Erythroblast (primary cell): Measurements from ENCODE around the gene ILDR2.

ENCODE experiments used
- DNase-seq, 2 experiments: peaks; one replicate each; lab custom pipeline; 2025; lab: John Stamatoyannopoulos, UW
- GATA1 ChIP-seq: IDR thresholded peaks from 2 replicates; pipeline ENCODE4 v1.6.1; 2011; ENCODE audit warnings: low read depth, mild to moderate bottlenecking, control low read depth, low read length, moderate library complexity
- POLR2A ChIP-seq: IDR thresholded peaks from 2 replicates; pipeline ENCODE4 v1.6.1; 2011; ENCODE audit warnings: mild to moderate bottlenecking, low read length

ILDR2 gene

GRCh38 chr1:166925810-166926478 lies 49.4 kb downstream of the ILDR2 start:
- no peak for DNase-seq

DNA sequence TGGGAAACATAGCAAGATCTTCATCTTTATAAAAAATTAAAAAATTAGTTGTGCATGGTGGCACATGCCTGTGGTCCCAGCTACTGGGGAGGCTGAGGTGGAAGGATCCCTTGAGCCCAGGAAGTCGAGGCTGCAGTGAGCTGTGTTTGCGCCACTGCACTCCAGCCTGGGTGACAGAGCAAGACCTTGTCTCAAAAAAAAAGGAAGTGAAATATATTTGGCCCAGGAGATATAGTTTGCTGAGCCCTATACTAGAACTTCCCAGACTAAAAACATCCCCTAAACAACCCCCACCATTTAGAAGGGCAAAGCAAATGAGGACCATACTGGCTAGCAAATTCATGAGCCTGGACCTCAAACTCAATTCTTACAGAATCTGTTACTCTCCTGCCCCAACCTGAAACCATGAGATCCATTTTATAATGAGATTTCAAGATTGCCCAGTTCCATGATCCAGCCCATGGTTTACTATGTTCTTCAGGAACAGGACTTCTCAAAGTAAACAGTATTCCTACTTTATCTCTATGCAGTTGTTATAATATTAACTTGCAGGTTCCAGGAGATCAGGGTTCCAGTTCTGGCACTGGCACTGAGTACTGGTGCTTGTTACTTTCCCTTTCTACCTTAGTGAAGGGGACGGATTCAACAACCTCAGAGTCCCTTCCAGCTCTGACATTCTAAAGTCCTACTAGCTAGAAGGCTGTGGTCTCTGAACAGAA lies 50.4 kb downstream of the ILDR2 start:
- TF ChIP-seq POLR2A (no peak), GATA1 (no peak)
- DNase-seq, result no peak

More at GRCh38 chr1:166925810-166926478, 49.4 kb downstream of the ILDR2 start:
- no peak for TF ChIP-seq POLR2A
- TF ChIP-seq GATA1, result no peak

- DNase-seq, result peak in 1 of 2 experiments; percentile 9
- TF ChIP-seq POLR2A, result no peak
- no peak for TF ChIP-seq GATA1
Measured at GRCh38 chr1:166920561-166921475, 54.5 kb downstream of the ILDR2 start.

- no peak for DNase-seq
- no peak for TF ChIP-seq POLR2A
- no peak for TF ChIP-seq GATA1
Measured at GRCh38 chr1:166918956-166919316, 56.4 kb downstream of the ILDR2 start.

- TF ChIP-seq GATA1 (no peak), POLR2A (no peak)
- no peak for DNase-seq
Measured at GRCh38 chr1:166918088-166918955, 57.0 kb downstream of the ILDR2 start.

GRCh38 chr1:166915941-166916340 lies 59.4 kb downstream of the ILDR2 start:
- no peak for DNase-seq
- TF ChIP-seq GATA1, result no peak
- no peak for TF ChIP-seq POLR2A

DNA sequence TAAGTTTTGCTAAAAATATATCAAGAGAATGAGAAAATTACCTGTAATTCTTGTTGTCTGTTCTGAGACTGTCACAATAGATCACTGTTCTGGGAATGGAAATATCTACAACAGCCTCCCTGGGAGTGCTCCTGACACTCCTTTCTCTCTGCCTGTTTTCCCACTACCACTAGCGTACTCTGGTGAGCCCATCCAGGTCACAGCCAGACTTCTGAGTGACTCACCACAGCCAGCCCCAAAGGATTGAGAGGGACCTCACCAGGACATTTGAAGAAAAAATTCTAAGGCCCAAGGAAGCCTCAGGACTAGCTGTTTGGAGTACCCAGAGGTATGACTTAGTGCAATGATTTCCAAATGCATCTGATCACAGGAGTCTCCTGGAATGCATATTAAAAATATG lies 60.3 kb downstream of the ILDR2 start:
- TF ChIP-seq POLR2A, result no peak
- TF ChIP-seq GATA1, result no peak
- DNase-seq, result no peak

- DNase-seq, result no peak
- no peak for TF ChIP-seq POLR2A
- TF ChIP-seq GATA1, result no peak
Measured at GRCh38 chr1:166914111-166914510, 61.2 kb downstream of the ILDR2 start.

- DNase-seq, result no peak
- TF ChIP-seq POLR2A (no peak), GATA1 (no peak)
Measured at GRCh38 chr1:166911624-166912023, 63.7 kb downstream of the ILDR2 start.

GRCh38 chr1:166910396-166910994 lies 64.8 kb downstream of the ILDR2 start:
- no peak for TF ChIP-seq GATA1
- TF ChIP-seq POLR2A, result no peak
- peak; percentile 85 to 90 for DNase-seq

- TF ChIP-seq POLR2A (no peak), GATA1 (no peak)
- no peak for DNase-seq
Measured at GRCh38 chr1:166908942-166909341, 66.4 kb downstream of the ILDR2 start.

DNA sequence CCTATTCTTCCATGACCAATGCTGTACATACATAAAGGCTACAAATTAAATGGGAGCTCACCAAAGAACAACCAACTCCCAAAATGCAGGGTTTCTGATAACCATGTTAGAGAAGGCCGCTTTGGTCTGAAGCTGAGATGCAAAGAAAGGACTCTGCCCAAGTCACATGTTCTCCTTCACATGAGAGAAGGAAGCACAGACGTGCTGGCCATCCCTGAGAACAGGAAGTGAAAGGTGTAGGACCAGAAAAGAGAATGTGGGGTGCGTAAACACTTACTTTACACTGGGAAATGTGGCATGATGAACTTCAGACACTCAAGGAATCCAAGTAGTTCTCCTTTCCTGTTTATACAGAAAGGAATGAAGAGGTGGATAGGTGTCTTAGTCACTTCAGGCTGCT lies 67.6 kb downstream of the ILDR2 start:
- DNase-seq, result no peak
- TF ChIP-seq GATA1, result no peak

DNA sequence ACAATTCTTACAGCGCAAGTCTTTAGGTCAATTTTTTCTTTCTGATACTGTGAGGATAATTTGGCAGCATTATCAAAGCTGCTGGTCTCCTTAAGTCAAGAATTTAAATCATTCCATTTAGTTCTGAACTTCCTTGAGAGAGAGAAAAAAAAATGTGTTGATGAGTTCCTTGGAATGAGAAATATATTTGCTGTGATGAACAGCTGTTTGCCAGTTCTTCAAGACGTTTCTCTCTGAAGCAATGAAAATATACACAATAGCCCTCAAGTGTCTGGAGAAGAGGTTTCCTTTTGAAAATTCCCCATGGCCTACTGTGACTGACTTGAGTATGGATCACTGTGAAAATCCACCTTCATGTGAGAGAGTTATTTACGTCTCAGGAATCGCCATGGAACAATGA lies 68.3 kb downstream of the ILDR2 start:
- no peak for DNase-seq
- TF ChIP-seq GATA1 (no peak), POLR2A (no peak)
